K562 (cell line): ENCODE measurements around the gene HIVEP3. TPM values are rescaled to one million over a fixed set of nuclear protein-coding genes. Genes with fewer than 3 reads are reported as not detected.

Experiments used
- ATAC-seq: fragments of 200-7000 bp; cut with Tn5 transposase; 3 replicates; pipeline ENCODE4 v1.9.1; 2020; ENCODE audit warnings: moderate library complexity
- BruUV-seq: library from RNA; stranded (reverse); fragments of 400-500 nt; replicated peaks from 2 replicates; lab custom pipeline; 2021; lab: Mats Ljungman, UMichigan
- CTCF ChIA-PET: fragments of 300-600 bp; formaldehyde crosslinking; extraction: SDS; loops from one replicate; lab custom pipeline; 2021; ENCODE audit warnings: low intra/inter-chr PET ratio; lab: Yijun Ruan, JAX
- POLR2A ChIA-PET: fragments of 300-600, 350-650 bp; sonication (Branson Sonifier 250); formaldehyde crosslinking; extraction: SDS; loops from one replicate; lab custom pipeline; 2021; ENCODE audit warnings: antibody characterized with exemption, inconsistent platforms; lab: Yijun Ruan, JAX
- DNase-seq, 4 experiments: peaks; one replicate each; pipeline versions ENCODE4 v3.0.0 to v3.0.0-alpha.2; 2011 to 2018; ENCODE audit warnings: low spot score in 3 of 4, mixed read lengths in 3 of 4; ENCODE audit errors: extremely low read depth in 1 of 4
- FAIRE-seq: peaks from 2 replicates; lab custom pipeline; 2011; peaks lifted over from hg19 to GRCh38; lab: Jason Lieb, UNC
- H2AFZ ChIP-seq: 2 replicates; pipeline ENCODE4 v1.6.0; 2011; ENCODE audit warnings: low read depth, low read length, control low read depth, inconsistent platforms
- H3K27ac ChIP-seq: fragments of 200-600 bp; 3 replicates; pipeline ENCODE4 v1.8.0; 2011; ENCODE audit warnings: low read depth, mild to moderate bottlenecking, control low read depth, inconsistent platforms, low read length, moderate library complexity, mixed read lengths; ENCODE audit errors: extremely low read depth
- H3K27me3 ChIP-seq, 2 experiments: fragments of 300-600 bp in 1 of 2; 2 replicates in 1 of 2; 3 replicates in 1 of 2; pipeline versions ENCODE4 v1.6.0 to v1.8.0; 2011; ENCODE audit warnings: inconsistent platforms in 2 of 2, low read length in 2 of 2, mild to moderate bottlenecking in 1 of 2, mixed read lengths in 1 of 2, moderate library complexity in 1 of 2; ENCODE audit not compliant: control insufficient read depth in 2 of 2, insufficient read depth in 2 of 2
- H3K36me3 ChIP-seq: fragments of 300-600 bp; 3 replicates; pipeline ENCODE4 v1.8.0; 2011; ENCODE audit warnings: mild to moderate bottlenecking, low read length, inconsistent platforms; ENCODE audit not compliant: control insufficient read depth, insufficient read depth
- H3K4me1 ChIP-seq, 2 experiments: fragments of 200-600 bp in 1 of 2; replicated peaks in 1 of 2; 2 replicates in 1 of 2; 3 replicates in 1 of 2; pipeline versions ENCODE4 v1.5.1 to v1.8.0; 2011; ENCODE audit warnings: inconsistent platforms in 2 of 2, low read length in 2 of 2, mild to moderate bottlenecking in 1 of 2, mixed read lengths in 1 of 2, moderate library complexity in 1 of 2; ENCODE audit not compliant: control insufficient read depth in 2 of 2, insufficient read depth in 2 of 2
- H3K4me2 ChIP-seq: 2 replicates; pipeline ENCODE4 v1.6.1; 2011; ENCODE audit warnings: low read length, control low read depth, inconsistent platforms, mixed read lengths; ENCODE audit not compliant: insufficient read depth
- H3K4me3 ChIP-seq: fragments of 200-600 bp; sonication (generic), shearing (Covaris generic); 2 replicates; pipeline ENCODE4 v1.5.1; 2016; ENCODE audit warnings: control low read depth, inconsistent platforms
- H3K79me2 ChIP-seq: fragments of 200-600 bp; 3 replicates; pipeline ENCODE4 v1.8.0; 2011; ENCODE audit warnings: low read length, inconsistent platforms; ENCODE audit not compliant: control insufficient read depth, insufficient read depth
- H3K9ac ChIP-seq, 2 experiments: 2 replicates each; pipeline versions ENCODE4 v1.6.0 to v1.6.1; 2011; ENCODE audit warnings: low read depth in 2 of 2, low read length in 2 of 2, control low read depth in 1 of 2, inconsistent platforms in 1 of 2, mild to moderate bottlenecking in 1 of 2, mixed read lengths in 1 of 2; ENCODE audit not compliant: insufficient read depth in 1 of 2
- H3K9me1 ChIP-seq: one replicate; pipeline ENCODE4 v1.6.0; 2011; ENCODE audit warnings: inconsistent platforms, mild to moderate bottlenecking, low read length, moderate library complexity; ENCODE audit not compliant: control insufficient read depth, insufficient read depth
- H3K9me3 ChIP-seq: replicated peaks from 2 replicates; pipeline ENCODE4 v1.5.1; 2011; ENCODE audit warnings: low read depth, low read length, inconsistent platforms; ENCODE audit not compliant: control insufficient read depth, insufficient read depth
- H4K20me1 ChIP-seq: replicated peaks from 2 replicates; pipeline ENCODE4 v1.6.1; 2011; ENCODE audit warnings: low read length, inconsistent platforms, mixed read lengths; ENCODE audit not compliant: control insufficient read depth, insufficient read depth
- KLF1 ChIP-seq: fragments of 450-650 bp; IDR thresholded peaks from 2 replicates; pipeline ENCODE4 v1.6.1; 2016; ENCODE audit warnings: missing genetic modification characterization, missing compliant biosample characterization
- UBTF ChIP-seq, 2 experiments: IDR thresholded peaks; 2 replicates each; pipeline ENCODE4 v1.6.1; 2012; ENCODE audit warnings: improper control_type of control experiment in 2 of 2, low read depth in 2 of 2, low read length in 2 of 2, borderline replicate concordance in 1 of 2
- WGBS: fragments of 100-300 bp; shearing (Covaris generic); methylation state at CpG from one replicate; pipeline ENCODE4 v1.1.6; 2016; ENCODE audit warnings: low coverage, mixed read lengths; ENCODE audit not compliant: insufficient coverage; ENCODE audit errors: missing lambda C conversion rate; 5-methylcytosine and 5-hydroxymethylcytosine counted together
- in situ Hi-C: fragments of 300-500 bp; cut with MboI; formaldehyde crosslinking; loops from 4 replicates; pipeline ENCODE4 v1.15.0; 2018; ENCODE audit warnings: inconsistent platforms, mixed read lengths
- intact Hi-C: fragments of 100-400 bp; cut with micrococcal nuclease; formaldehyde crosslinking; loops from 2 replicates; pipeline ENCODE4 v1.14.2; 2022
- polyA plus RNA-seq, 8 experiments: library from polyadenylated mRNA; depleted of rRNA in 4 of 8; stranded (reverse) in 5 of 8; unstranded in 3 of 8; fragments of >200 nt; fragmentation: Nextera tagmentation in 2 of 8; fragmentation: Illumina TruSeq in 1 of 8; extraction: Ambion mirVana in 2 of 8; extraction: Trizol in 1 of 8; gene quantifications; 2 replicates each; pipeline versions ENCODE4 v1.2.1 to v1.2.3, GENCODE V29; 2011 to 2014; ENCODE audit warnings: inconsistent platforms in 1 of 8, missing spikeins in 1 of 8
- total RNA-seq, 7 experiments: library from RNA; depleted of rRNA in 6 of 7; stranded (reverse); fragments of >200 nt in 6 of 7; fragmentation: Illumina TruSeq in 2 of 7; extraction: Trizol in 2 of 7; gene quantifications; 2 replicates each; pipeline versions ENCODE4 v1.2.1 to v1.2.3, GENCODE V29; 2011 to 2021; ENCODE audit warnings: low replicate concordance in 1 of 7

The HIVEP3 gene
- total and polyA plus RNA-seq, 9 of the 15 experiments (the other 6 are each of a cell fraction or from before 2014, with no cell fraction given): 0.09 to 0.58 (median 0.34) TPM; not detected in 1

DNA sequence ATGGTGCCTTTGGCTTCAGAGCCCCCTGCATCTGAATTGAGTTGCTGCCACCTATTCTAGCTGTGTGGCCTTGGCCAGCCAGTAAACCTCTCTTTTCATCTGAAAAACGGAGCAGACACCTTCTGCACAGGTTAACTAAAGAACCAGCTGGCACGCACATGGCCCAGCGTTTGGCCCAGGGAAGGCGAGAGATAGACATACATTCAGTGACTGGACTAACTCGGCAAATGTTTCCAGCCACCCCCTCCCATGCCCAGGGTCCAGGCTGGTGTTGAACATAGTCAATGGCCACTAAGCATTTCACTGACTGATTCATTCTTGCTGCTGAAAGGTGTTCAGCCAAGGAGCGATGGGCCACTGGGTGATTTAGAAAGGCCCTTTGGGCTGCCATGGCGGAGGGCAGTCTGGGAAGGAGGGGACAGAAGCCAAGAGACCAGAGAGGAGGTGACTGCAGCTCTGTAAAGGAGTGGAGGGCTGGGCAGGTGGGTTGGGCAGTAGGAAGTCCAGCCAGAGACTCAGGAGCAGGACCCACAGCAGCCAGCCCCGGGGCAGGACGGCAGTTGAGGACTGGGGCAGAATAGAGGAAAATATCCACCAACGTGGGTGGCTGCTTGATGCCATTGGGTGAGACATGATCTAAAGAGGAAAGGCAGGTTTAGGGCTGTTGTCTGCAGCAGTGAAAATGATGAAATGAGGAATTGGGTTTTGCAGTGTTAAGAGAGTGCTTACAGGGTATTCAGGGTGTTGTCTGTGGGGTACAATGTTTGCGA is 184.3 kb downstream of the HIVEP3 start:
- intact Hi-C loops: no loop called here
- no peak overlapping the region for H3K9ac ChIP-seq
- peaks cover 3% of the 10 kb centered on the region for H3K9me1 ChIP-seq
- WGBS: 2% methylated on average over 11 of the region's 11 CpGs
- ChIA-PET CTCF (interaction anchor here (0.6 kb wide), 1 partner anchor 99 kb away, joined by 6 read pairs; no protein-coding TSS in a partner anchor), POLR2A (no interaction called here)
- DNase-seq: no peak
- in situ Hi-C loops: no loop called here
- no peaks in the 10 kb centered on the region for H3K36me3 ChIP-seq
- no peak for FAIRE-seq
- H2AFZ ChIP-seq: no peak overlapping the region
- H3K4me1 ChIP-seq: peaks cover 0 to 4% of the 10 kb centered on the region in 2 experiments; a peak in 2 of 5 replicates
- H3K79me2 ChIP-seq: no peaks in the 10 kb centered on the region
- no peak overlapping the region for H3K4me2 ChIP-seq
- no TSS peak for BruUV-seq
- TF ChIP-seq UBTF (IDR thresholded peaks at IDR 0.05; ENCODE audit: borderline replicate concordance in 1 of 2, low read depth in 2 of 2, low read length in 2 of 2) (no peak), KLF1 (tag) (no peak)
- TF ChIP-seq, all 486 proteins: peak for 0
- Histone ChIP-seq H3K27ac (no peak overlapping the region), H3K9me3 (no peaks in the 10 kb centered on the region), H3K27me3 (peaks cover 0 to 51% of the 10 kb centered on the region in 2 experiments; a peak in 3 of 5 replicates), H4K20me1 (no peaks in the 10 kb centered on the region), H3K4me3 (no peak overlapping the region)
- no peak for ATAC-seq
